Nephron (organoid): ENCODE data around the gene EFHC2.

Experiments
- H3K27ac Mint-ChIP-seq, 3 experiments: 2 replicates each; pipeline ENCODE4 v1.8.0; 2020; ENCODE audit warnings: mixed read lengths in 3 of 3, mild to moderate bottlenecking in 2 of 3, moderate library complexity in 1 of 3
- H3K27me3 Mint-ChIP-seq: 2 replicates; pipeline ENCODE4 v1.8.0; 2021; ENCODE audit warnings: low read depth, mild to moderate bottlenecking, moderate library complexity, mixed read lengths
- H3K36me3 Mint-ChIP-seq: 2 replicates; pipeline ENCODE4 v1.8.0; 2020; ENCODE audit warnings: low read depth, mixed read lengths
- H3K4me1 Mint-ChIP-seq: 2 replicates; pipeline ENCODE4 v1.8.0; 2020; ENCODE audit warnings: mixed read lengths
- H3K4me3 Mint-ChIP-seq, 3 experiments: 2 replicates each; pipeline ENCODE4 v1.8.0; 2020; ENCODE audit warnings: mild to moderate bottlenecking in 3 of 3, mixed read lengths in 3 of 3, moderate library complexity in 2 of 3
- H3K9me3 Mint-ChIP-seq: 2 replicates; pipeline ENCODE4 v1.8.0; 2020; ENCODE audit warnings: mixed read lengths
- TF ChIP-seq, protein P1 (sequence below), 3 experiments: fragments of 200-600 bp; sonication (generic); IDR thresholded peaks; one replicate each; pipeline ENCODE4 v1.5.0; 2021; ENCODE audit warnings: antibody characterized with exemption in 3 of 3; ENCODE audit not compliant: unreplicated experiment in 3 of 3

Gene EFHC2

DNA sequence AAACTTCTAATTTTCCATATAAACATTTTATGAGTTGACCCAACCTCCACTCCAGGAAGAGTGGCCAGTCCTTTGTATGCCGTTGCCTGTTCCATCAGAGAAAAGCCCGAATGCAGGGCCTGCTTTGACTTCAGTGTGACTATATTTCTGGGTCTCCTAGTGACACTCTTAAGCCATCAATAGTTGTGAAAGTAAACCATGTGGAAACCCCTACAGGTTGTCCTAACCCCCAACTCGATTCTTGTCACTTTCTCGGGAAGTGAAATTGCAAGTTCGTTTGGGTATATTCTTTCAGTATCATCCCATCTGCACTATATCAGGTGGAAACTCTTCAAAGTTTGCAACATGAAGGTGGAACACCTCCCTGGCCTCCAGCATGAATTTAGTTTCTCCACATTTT lies 52.8 kb downstream of the EFHC2 start:
- TF ChIP-seq, protein P1, sequence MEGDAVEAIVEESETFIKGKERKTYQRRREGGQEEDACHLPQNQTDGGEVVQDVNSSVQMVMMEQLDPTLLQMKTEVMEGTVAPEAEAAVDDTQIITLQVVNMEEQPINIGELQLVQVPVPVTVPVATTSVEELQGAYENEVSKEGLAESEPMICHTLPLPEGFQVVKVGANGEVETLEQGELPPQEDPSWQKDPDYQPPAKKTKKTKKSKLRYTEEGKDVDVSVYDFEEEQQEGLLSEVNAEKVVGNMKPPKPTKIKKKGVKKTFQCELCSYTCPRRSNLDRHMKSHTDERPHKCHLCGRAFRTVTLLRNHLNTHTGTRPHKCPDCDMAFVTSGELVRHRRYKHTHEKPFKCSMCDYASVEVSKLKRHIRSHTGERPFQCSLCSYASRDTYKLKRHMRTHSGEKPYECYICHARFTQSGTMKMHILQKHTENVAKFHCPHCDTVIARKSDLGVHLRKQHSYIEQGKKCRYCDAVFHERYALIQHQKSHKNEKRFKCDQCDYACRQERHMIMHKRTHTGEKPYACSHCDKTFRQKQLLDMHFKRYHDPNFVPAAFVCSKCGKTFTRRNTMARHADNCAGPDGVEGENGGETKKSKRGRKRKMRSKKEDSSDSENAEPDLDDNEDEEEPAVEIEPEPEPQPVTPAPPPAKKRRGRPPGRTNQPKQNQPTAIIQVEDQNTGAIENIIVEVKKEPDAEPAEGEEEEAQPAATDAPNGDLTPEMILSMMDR (IDR thresholded peaks at IDR 0.05; ENCODE audit: unreplicated experiment in 3 of 3), result no peak
- Mint-ChIP-seq H3K27ac (peak overlapping the region in 1 of 3 experiments; percentile 32), H3K27me3 (no peaks in the 10 kb centered on the region), H3K4me1 (no peaks in the 10 kb centered on the region), H3K4me3 (no peak overlapping the region), H3K9me3 (peaks cover 7% of the 10 kb centered on the region), H3K36me3 (no peaks in the 10 kb centered on the region)

DNA sequence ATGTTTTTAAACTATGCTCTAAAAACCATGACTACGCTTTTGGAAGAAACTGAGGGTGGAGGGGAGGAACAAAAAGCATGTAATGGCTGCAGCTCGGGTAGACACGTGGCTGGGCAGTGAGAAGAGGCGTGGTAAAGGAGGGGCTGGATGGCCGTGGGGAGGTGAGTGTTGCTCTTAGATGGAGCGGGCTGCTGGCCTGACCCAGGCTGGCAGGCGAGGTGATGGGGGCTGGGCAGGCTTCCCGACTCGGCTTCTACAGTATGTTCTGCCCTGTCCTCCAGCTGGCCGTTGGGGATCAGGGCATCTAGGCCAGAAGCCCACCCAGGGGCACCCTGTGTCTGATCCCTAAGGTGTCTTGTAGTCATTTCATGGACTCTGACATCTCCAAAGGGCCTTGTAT lies 60.7 kb downstream of the EFHC2 start:
- Mint-ChIP-seq H3K9me3 (peaks cover 9% of the 10 kb centered on the region), H3K27ac (no peak overlapping the region), H3K4me1 (no peaks in the 10 kb centered on the region), H3K36me3 (peaks cover 4% of the 10 kb centered on the region), H3K4me3 (no peak overlapping the region), H3K27me3 (no peaks in the 10 kb centered on the region)
- TF ChIP-seq, protein P1 (IDR thresholded peaks at IDR 0.05; ENCODE audit: unreplicated experiment in 3 of 3), result no peak

DNA sequence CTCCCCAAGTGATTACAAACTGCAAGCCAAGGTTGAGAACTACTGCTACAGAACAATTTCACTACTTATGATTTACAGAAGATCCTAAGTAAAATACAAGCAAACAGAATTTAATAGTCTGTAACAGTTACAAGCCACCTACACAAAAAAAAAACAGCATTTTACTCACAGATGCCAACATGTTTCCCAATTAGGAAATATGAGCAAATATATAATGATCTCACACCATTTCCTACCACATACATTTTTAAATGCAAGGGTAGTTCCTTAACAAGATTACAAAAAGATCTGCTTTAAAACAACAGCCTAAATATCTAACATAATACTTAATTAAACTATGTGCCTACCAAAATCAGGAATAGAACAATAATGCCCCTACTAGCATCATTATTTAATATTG lies 63.4 kb downstream of the EFHC2 start:
- H3K36me3 Mint-ChIP-seq, result peaks cover 4% of the 10 kb centered on the region
- H3K4me1 Mint-ChIP-seq, result no peaks in the 10 kb centered on the region
- H3K4me3 Mint-ChIP-seq, result no peak overlapping the region
- no peak overlapping the region for H3K27ac Mint-ChIP-seq
- no peaks in the 10 kb centered on the region for H3K27me3 Mint-ChIP-seq
- TF ChIP-seq, protein P1 (IDR thresholded peaks at IDR 0.05; ENCODE audit: unreplicated experiment in 3 of 3), result no peak
- H3K9me3 Mint-ChIP-seq, result peaks cover 10% of the 10 kb centered on the region

DNA sequence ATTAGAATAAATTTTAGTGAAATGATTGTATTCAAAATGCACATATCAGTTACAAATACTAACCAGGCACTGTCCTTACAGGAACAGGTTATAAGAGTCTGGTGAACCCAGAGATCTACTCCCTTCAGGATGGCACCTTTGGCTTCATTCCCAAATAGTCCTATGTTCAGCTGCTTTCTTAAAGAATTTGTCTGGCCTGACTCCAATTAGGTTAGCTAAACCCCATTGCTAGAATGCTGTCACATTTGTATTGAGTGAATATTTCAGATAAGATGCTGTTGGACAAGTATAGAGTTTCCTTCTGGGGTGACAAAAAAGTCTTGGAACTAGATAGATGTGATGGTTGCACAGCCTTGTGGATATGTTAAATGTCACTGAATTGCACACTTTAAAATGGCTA lies 69.4 kb downstream of the EFHC2 start:
- no peaks in the 10 kb centered on the region for H3K36me3 Mint-ChIP-seq
- H3K4me3 Mint-ChIP-seq, result no peak overlapping the region
- no peaks in the 10 kb centered on the region for H3K4me1 Mint-ChIP-seq
- no peak overlapping the region for H3K27ac Mint-ChIP-seq
- TF ChIP-seq, protein P1 (IDR thresholded peaks at IDR 0.05; ENCODE audit: unreplicated experiment in 3 of 3), result no peak
- no peaks in the 10 kb centered on the region for H3K27me3 Mint-ChIP-seq
- H3K9me3 Mint-ChIP-seq, result peaks cover 6% of the 10 kb centered on the region

DNA sequence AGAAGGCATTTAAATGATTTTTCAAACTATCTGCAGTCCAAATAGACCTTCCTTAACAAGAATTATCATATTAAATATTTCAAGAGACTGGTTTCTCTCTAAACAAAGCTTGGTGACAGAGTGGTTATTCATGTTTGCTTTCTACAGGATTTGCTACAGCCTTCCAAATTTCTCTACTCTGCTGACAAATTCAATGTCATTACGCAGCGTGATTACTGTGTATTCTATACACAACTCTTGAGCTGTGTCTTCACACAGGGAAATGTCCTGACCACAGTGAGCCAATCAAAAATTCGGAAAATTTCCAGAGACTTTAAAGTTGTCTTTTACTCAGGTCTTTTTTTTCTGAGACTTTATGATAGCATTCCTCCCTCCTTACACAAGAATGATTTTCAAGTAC lies 75.6 kb downstream of the EFHC2 start:
- no peaks in the 10 kb centered on the region for H3K36me3 Mint-ChIP-seq
- TF ChIP-seq, protein P1 (IDR thresholded peaks at IDR 0.05; ENCODE audit: unreplicated experiment in 3 of 3), result no peak
- peaks cover 3% of the 10 kb centered on the region for H3K9me3 Mint-ChIP-seq
- H3K27ac Mint-ChIP-seq, result no peak overlapping the region
- H3K27me3 Mint-ChIP-seq, result no peaks in the 10 kb centered on the region
- H3K4me1 Mint-ChIP-seq, result no peaks in the 10 kb centered on the region
- H3K4me3 Mint-ChIP-seq, result no peak overlapping the region

DNA sequence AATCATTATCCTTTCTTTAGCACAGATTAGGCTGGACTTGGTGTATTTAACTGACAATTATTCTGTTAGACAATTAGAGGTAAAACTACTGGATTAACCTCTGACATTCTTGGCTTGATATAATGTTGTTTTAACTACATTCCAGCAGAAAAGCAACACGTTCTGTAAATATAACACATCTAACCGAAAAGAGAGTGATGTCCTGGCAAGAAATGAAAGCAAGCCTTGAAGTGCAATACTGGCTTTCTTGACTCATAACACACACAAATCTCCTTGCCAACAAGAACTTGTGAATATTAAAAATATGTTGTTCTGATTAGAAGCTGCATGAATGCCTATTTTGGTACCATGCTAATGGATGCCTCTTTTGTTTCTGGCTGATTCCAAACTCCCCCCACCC lies 76.4 kb downstream of the EFHC2 start:
- Mint-ChIP-seq H3K4me3 (no peak overlapping the region), H3K4me1 (no peaks in the 10 kb centered on the region), H3K27me3 (no peaks in the 10 kb centered on the region), H3K27ac (no peak overlapping the region), H3K36me3 (no peaks in the 10 kb centered on the region), H3K9me3 (peaks cover 2% of the 10 kb centered on the region)
- TF ChIP-seq, protein P1 (IDR thresholded peaks at IDR 0.05; ENCODE audit: unreplicated experiment in 3 of 3), result no peak
